ENCODE measurements around the gene COL26A1. TPM values are rescaled to one million over a fixed set of nuclear protein-coding genes. Genes with fewer than 3 reads are reported as not detected.

The COL26A1 gene
- total RNA-seq, 2 donors from 2014 or later: 0.14 TPM; not detected in 1

- Histone ChIP-seq H3K27me3 (replicated peaks; ENCODE audit: insufficient read depth) (no peaks in the 10 kb centered on the region), H3K4me3 (no peak overlapping the region), H3K36me3 (no peaks in the 10 kb centered on the region), H3K27ac (no peak overlapping the region), H3K9me3 (no peaks in the 10 kb centered on the region), H3K4me1 (ENCODE audit: control insufficient read depth in 1 of 2, low read depth in 2 of 2) (peaks cover 19 to 38% of the 10 kb centered on the region in 2 donors)
- DNase-seq (ENCODE audit: low spot score) (no peak), ATAC-seq (ENCODE audit: insufficient number of reproducible peaks, low FRiP score, low read depth) (no peak)
- TF ChIP-seq CTCF (IDR thresholded peaks at IDR 0.05): no peak
These were observed 169.2 kb downstream of the COL26A1 start for GRCh38 chr7:101531726-101532357.

GRCh38 chr7:101532400-101533102 lies 169.9 kb downstream of the COL26A1 start:
- Histone ChIP-seq H3K4me3 (no peak overlapping the region), H3K36me3 (no peaks in the 10 kb centered on the region), H3K27ac (no peak overlapping the region), H3K4me1 (ENCODE audit: control insufficient read depth in 1 of 2, low read depth in 2 of 2) (peaks cover 19 to 43% of the 10 kb centered on the region in 2 donors), H3K27me3 (replicated peaks; ENCODE audit: insufficient read depth) (no peaks in the 10 kb centered on the region), H3K9me3 (no peaks in the 10 kb centered on the region)
- ATAC-seq (ENCODE audit: insufficient number of reproducible peaks, low FRiP score, low read depth): no peak
- TF ChIP-seq CTCF (IDR thresholded peaks at IDR 0.05): no peak
- DNase-seq (ENCODE audit: low spot score): no peak

- DNase-seq (ENCODE audit: low spot score) (no peak), ATAC-seq (ENCODE audit: insufficient number of reproducible peaks, low FRiP score, low read depth) (no peak)
- no peak for TF ChIP-seq CTCF (IDR thresholded peaks at IDR 0.05)
- Histone ChIP-seq H3K27me3 (replicated peaks; ENCODE audit: insufficient read depth) (no peaks in the 10 kb centered on the region), H3K4me3 (no peak overlapping the region), H3K9me3 (no peaks in the 10 kb centered on the region), H3K36me3 (no peaks in the 10 kb centered on the region), H3K27ac (no peak overlapping the region), H3K4me1 (ENCODE audit: control insufficient read depth in 1 of 2, low read depth in 2 of 2) (peaks cover 19 to 41% of the 10 kb centered on the region in 2 donors)
These were observed 170.4 kb downstream of the COL26A1 start for GRCh38 chr7:101533103-101533465.

- ATAC-seq (ENCODE audit: insufficient number of reproducible peaks, low FRiP score, low read depth): no peak
- Histone ChIP-seq H3K36me3 (no peaks in the 10 kb centered on the region), H3K27me3 (replicated peaks; ENCODE audit: insufficient read depth) (no peaks in the 10 kb centered on the region), H3K27ac (no peak overlapping the region), H3K4me3 (no peak overlapping the region), H3K4me1 (ENCODE audit: control insufficient read depth in 1 of 2, low read depth in 2 of 2) (peaks cover 13 to 38% of the 10 kb centered on the region in 2 donors), H3K9me3 (no peaks in the 10 kb centered on the region)
- DNase-seq (ENCODE audit: low spot score): no peak
- TF ChIP-seq CTCF (IDR thresholded peaks at IDR 0.05): no peak
These were observed 171.5 kb downstream of the COL26A1 start for GRCh38 chr7:101534015-101534803.

- no peak for TF ChIP-seq CTCF (IDR thresholded peaks at IDR 0.05)
- Histone ChIP-seq H3K27me3 (replicated peaks; ENCODE audit: insufficient read depth) (no peaks in the 10 kb centered on the region), H3K36me3 (no peaks in the 10 kb centered on the region), H3K4me1 (ENCODE audit: control insufficient read depth in 1 of 2, low read depth in 2 of 2) (peaks cover 13 to 38% of the 10 kb centered on the region in 2 donors), H3K9me3 (no peaks in the 10 kb centered on the region), H3K27ac (no peak overlapping the region), H3K4me3 (no peak overlapping the region)
- ATAC-seq (ENCODE audit: insufficient number of reproducible peaks, low FRiP score, low read depth) (no peak), DNase-seq (ENCODE audit: low spot score) (no peak)
These were observed 172.2 kb downstream of the COL26A1 start for GRCh38 chr7:101534873-101535272.
